Measurements from ENCODE around the gene RASGRP3.

GRCh38 chr2:33437297-33437696, 39.2 kb upstream of the RASGRP3 start:
- no peak for TF ChIP-seq CTCF (IDR thresholded peaks at IDR 0.05)
- no peak for TF ChIP-seq POLR2A (IDR thresholded peaks at IDR 0.05)

All from lower leg skin (tissue), 3 donors.